Retina (tissue), 1 donor: ENCODE data around the gene TSSK3.

Experiments
- DNase-seq: peaks from one replicate; pipeline ENCODE4 v3.0.0-alpha.2; 2016

TSSK3 gene

DNA sequence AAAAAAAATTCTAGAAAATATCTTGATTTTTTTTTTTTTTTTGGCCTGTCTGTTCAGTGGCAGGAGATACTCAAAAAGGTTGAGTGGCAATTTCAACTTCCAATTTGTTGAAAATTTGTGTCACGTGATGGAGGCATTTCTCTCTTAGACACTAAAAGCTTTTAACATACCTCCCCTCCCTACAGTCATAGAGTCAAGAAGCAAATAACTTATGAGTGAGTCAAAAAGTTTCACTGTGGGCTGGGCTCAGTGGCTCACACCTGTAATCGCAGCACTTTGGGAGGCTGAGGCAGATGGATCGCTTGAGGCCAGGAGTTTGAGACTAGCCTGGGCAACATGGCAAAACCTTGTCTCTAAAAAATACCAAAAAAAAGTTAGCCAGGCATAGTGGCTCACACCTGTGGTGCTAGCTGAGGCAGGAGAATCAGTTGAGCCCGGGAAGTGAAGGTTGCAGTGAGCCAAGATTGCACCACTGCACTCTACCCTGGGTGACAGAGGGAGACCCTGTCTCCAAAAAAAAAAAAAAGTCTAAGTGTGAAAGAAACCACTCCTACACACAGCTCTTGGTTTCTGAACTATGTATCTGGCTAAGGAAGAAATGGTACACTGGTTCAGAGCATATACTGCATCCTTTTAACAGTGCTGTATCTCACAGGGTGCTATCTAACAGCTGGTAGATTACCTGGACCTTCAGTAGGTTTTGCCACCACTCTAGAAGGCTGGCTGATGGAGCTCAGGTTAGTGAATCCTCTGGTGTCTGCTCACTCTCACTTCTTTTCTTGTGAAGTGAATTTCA, 43.5 kb downstream of the TSSK3 start:
- no peak for DNase-seq

DNA sequence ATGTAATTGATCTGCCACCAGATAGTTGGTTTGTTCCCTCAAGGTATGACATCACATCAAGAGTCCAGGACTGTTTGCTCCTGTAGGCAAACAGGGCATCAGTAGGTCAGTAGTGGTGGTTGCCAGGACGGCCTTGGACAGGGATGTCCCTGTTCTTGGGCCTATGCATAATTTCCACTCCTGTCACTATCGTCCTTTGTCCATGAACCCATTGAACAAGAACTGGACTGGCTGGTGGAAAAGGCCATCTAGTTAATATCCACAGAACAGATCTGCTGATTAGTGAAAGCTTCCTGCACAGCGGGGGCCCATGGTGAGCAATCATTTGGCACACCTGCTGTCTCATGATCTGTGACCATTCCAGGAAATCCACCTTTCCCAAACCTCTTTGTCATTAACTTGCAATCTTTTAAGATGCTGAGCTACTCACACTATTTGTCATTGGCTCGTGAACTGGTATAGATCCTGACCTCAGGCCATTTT, 44.3 kb downstream of the TSSK3 start:
- no peak for DNase-seq

DNA sequence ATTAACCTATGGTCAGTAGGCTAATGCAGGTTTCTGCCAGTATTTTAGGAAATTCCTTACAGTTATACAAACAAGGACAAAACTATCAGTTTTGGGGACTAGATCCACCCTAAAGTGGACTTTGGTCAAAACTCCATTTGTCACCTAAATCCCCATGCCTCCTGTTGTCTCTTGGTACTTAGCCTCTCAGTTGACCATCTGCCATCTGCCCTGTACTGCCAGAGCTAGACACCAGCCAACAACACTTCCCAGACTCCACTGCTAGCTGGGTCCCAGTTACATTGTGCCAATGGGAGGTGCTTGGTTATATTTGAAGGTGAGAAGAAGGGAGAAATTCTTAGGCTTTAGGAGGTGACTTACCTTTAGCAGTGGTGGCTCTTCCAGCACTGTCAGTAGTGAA, 48.9 kb downstream of the TSSK3 start:
- DNase-seq: no peak

DNA sequence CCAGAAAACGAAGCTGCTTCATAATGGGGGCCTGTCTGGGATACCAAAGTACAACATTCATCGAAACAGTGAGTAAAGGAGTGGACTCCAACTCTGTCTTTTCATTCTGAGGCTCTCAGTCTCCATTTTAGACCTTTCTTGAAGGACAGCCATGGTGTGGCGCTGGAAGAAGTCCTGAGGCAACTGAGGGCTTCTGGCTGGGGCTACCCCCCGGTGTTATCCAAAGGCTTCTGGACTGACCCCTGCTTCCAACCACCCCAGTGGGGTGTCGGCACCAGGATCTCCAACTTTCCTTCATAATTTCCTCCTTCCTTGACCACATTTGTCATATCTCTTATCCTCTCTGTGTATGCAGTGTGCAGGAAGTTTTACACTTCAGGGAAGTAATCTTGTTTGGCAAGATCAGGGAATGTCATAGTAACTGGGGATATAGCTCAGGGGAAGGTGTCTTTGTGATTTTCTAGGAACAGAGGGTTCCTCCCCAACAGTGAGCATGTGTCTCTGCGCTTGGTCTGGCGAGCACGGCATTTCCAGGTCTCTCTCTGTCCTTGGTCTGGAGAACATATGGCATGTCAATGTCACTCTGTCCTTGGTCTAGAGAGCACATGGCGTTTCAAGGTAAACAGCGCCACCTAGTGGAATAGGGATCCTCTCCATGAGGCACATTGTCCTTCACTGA, 51.3 kb downstream of the TSSK3 start:
- peak; percentile 44 for DNase-seq
